Measurements from ENCODE around the gene PDPR. TPM values are rescaled to one million over a fixed set of nuclear protein-coding genes. Genes with fewer than 3 reads are reported as not detected.
"Not testable (repeated sequence)": the region's sequence is repeated elsewhere in the genome, so short reads cannot be mapped to it uniquely, and the experiment has no call there.

Gene PDPR
- total and polyA plus RNA-seq, 2 of the 4 experiments (the other 2 are of a cell fraction): 12.2 to 19.4 TPM

- H2AK9ac ChIP-seq (replicated peaks; ENCODE audit: low read depth, low read length, poor library complexity); in situ Hi-C loops (cut with MboI; ENCODE audit: low sequenced_read_pairs); H3K9me1 ChIP-seq (ENCODE audit: insufficient read depth, low read length); dilution Hi-C loops (cut with HindIII; ENCODE audit: low sequenced_read_pairs, unreplicated experiment); H2AFZ ChIP-seq (replicated peaks; ENCODE audit: low read length, poor library complexity); H3K4me3 ChIP-seq (ENCODE audit: insufficient read depth, low read depth, low read length); H3K27me3 ChIP-seq (ENCODE audit: control insufficient read depth, insufficient read depth, low read length); H2BK5ac ChIP-seq (ENCODE audit: low read depth, low read length, poor library complexity, severe bottlenecking); H3K9ac ChIP-seq (ENCODE audit: low read depth, low read length); H3K14ac ChIP-seq (replicated peaks; ENCODE audit: low read depth, low read length); H2AK5ac ChIP-seq (ENCODE audit: low read depth, low read length); H4K91ac ChIP-seq (ENCODE audit: insufficient read depth, low read depth, low read length); H4K5ac ChIP-seq (ENCODE audit: low read depth, low read length); H2BK15ac ChIP-seq (ENCODE audit: low read depth, low read length); H3K9me3 ChIP-seq (ENCODE audit: control insufficient read depth, insufficient read depth, low read length); H3K36me3 ChIP-seq (ENCODE audit: control insufficient read depth, insufficient read depth, low read length); H4K8ac ChIP-seq (ENCODE audit: low read depth in 2 of 2, low read length in 2 of 2); POLR2A ChIA-PET (ENCODE audit: unreplicated experiment); H3K4me1 ChIP-seq (ENCODE audit: control insufficient read depth, insufficient read depth, low read length); H3K18ac ChIP-seq (ENCODE audit: low read depth, low read length); BruUV-seq (replicated peaks); H3K23ac ChIP-seq (ENCODE audit: low read depth, low read length); H3K4ac ChIP-seq (ENCODE audit: low read depth, low read length); H2BK20ac ChIP-seq (ENCODE audit: low read depth, low read length); H4K20me1 ChIP-seq (ENCODE audit: insufficient read depth, low read length); H3K56ac ChIP-seq (ENCODE audit: extremely low read depth, insufficient read depth, low read length); CTCF ChIA-PET; DNase-seq; H3K79me1 ChIP-seq (ENCODE audit: low read depth in 1 of 2, low read length in 2 of 2); H2BK120ac ChIP-seq (ENCODE audit: low read depth, low read length); H3K4me2 ChIP-seq (ENCODE audit: low read depth, low read length); ATAC-seq (ENCODE audit: low read depth); intact Hi-C loops (cut with micrococcal nuclease); H3K27ac ChIP-seq (ENCODE audit: insufficient read depth, low read length): not testable (repeated sequence)
- WGBS, 2 experiments (ENCODE audit: extremely low coverage in 2 of 2, insufficient read length in 1 of 2): no CpG with 5 or more reads among the region's 6 CpGs
Observed at GRCh38 chr16:70206382-70206781, 92.2 kb downstream of the PDPR start.

Small RNA genes within 50 kb of the gene (microRNA-seq; reads per million reads assigned to microRNA genes)
- gene AC009060.2 (ENCODE audit: insufficient read depth, insufficient read length): not detected

Small RNA genes within 50 kb of the gene (small RNA-seq; reads per million reads assigned to genes)
- 0 reads per million in 5 experiments for gene AC009060.2

Other genes starting within 250 kb of the PDPR start
- under 0.01 TPM in 1 of 2 replicates, not detected in the other for gene CLEC18A, start 163.0 kb upstream of the PDPR start, total RNA-seq (2012; rRNA removed)
- gene CLEC18A, start 163.0 kb upstream of the PDPR start, polyA plus RNA-seq (2012; rRNA removed): 0.04 TPM in 1 of 2 replicates, not detected in the other
- not detected in 2 replicates for gene CLEC18C, start 59.5 kb downstream of the PDPR start, total RNA-seq (2012; rRNA removed)
- gene CLEC18C, start 59.5 kb downstream of the PDPR start, polyA plus RNA-seq (2012; rRNA removed): 0.03 TPM in 1 of 2 replicates, not detected in the other
- 7.0 and 11.1 TPM in 2 replicates for gene EXOSC6, start 137.6 kb downstream of the PDPR start, total RNA-seq (2012; rRNA removed)
- gene EXOSC6, start 137.6 kb downstream of the PDPR start, polyA plus RNA-seq (2012; rRNA removed): 5.8 and 6.3 TPM in 2 replicates
- 125 and 139 TPM in 2 replicates for gene AARS1, start 175.2 kb downstream of the PDPR start, total RNA-seq (2012; rRNA removed)
- 90.6 and 104 TPM in 2 replicates for gene AARS1, start 175.2 kb downstream of the PDPR start, polyA plus RNA-seq (2012; rRNA removed)
- gene DDX19B, start 184.9 kb downstream of the PDPR start, total RNA-seq (2012; rRNA removed): 26.1 and 33.3 TPM in 2 replicates
- 36.0 and 41.0 TPM in 2 replicates for gene DDX19B, start 184.9 kb downstream of the PDPR start, polyA plus RNA-seq (2012; rRNA removed)
- gene DDX19A, start 232.6 kb downstream of the PDPR start, total RNA-seq (2012; rRNA removed): 52.2 and 69.5 TPM in 2 replicates
- gene DDX19A, start 232.6 kb downstream of the PDPR start, polyA plus RNA-seq (2012; rRNA removed): 41.1 and 44.7 TPM in 2 replicates